ENCODE data around the gene TRANK1. TPM values are rescaled to one million over a fixed set of nuclear protein-coding genes. Genes with fewer than 3 reads are reported as not detected.

The TRANK1 gene
- total RNA-seq, 1 experiment from 2014 or later: 10.5 TPM

DNA sequence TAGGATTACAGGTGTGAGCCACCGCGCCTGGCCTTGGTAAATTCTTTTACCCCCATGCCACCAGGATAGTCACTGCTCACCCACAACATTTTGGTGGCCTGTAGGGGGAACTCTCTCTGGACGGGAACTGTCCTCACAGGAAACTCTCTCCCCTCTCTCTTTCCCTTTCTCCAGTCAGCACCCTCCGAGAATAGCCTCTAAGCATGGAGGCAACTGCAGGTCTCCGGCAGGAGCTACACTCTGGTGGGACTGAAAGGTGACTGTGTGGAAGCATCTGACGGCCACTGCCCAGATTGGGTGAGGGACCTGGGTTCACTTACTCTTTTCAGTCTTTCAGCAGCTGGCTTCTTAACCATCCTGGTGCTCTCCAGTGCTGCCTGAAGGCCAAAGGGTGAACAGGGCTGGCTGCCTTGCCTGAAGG, 21.3 kb downstream of the TRANK1 start (continued):
- TF ChIP-seq NR1H2 (CRISPR knock-in tag; IDR thresholded peaks at IDR 0.05) (no peak), NFYB (CRISPR knock-in tag; conservative IDR thresholded peaks at IDR 0.05; ENCODE audit: low read depth) (no peak), NFATC4 (CRISPR knock-in tag; IDR thresholded peaks at IDR 0.05) (no peak), CREM (CRISPR knock-in tag; IDR thresholded peaks at IDR 0.05) (no peak), TP53 (CRISPR knock-in tag; IDR thresholded peaks at IDR 0.05) (no peak), FOXK1 (CRISPR knock-in tag; IDR thresholded peaks at IDR 0.05) (no peak)
- TF ChIP-seq, protein P1, sequence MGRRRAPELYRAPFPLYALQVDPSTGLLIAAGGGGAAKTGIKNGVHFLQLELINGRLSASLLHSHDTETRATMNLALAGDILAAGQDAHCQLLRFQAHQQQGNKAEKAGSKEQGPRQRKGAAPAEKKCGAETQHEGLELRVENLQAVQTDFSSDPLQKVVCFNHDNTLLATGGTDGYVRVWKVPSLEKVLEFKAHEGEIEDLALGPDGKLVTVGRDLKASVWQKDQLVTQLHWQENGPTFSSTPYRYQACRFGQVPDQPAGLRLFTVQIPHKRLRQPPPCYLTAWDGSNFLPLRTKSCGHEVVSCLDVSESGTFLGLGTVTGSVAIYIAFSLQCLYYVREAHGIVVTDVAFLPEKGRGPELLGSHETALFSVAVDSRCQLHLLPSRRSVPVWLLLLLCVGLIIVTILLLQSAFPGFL (CRISPR knock-in tag; IDR thresholded peaks at IDR 0.05; ENCODE audit: borderline replicate concordance): no peak
- TF ChIP-seq, protein P2, sequence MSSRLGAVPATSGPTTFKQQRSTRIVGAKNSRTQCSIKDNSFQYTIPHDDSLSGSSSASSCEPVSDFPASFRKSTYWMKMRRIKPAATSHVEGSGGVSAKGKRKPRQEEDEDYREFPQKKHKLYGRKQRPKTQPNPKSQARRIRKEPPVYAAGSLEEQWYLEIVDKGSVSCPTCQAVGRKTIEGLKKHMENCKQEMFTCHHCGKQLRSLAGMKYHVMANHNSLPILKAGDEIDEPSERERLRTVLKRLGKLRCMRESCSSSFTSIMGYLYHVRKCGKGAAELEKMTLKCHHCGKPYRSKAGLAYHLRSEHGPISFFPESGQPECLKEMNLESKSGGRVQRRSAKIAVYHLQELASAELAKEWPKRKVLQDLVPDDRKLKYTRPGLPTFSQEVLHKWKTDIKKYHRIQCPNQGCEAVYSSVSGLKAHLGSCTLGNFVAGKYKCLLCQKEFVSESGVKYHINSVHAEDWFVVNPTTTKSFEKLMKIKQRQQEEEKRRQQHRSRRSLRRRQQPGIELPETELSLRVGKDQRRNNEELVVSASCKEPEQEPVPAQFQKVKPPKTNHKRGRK (CRISPR knock-in tag; IDR thresholded peaks at IDR 0.05; ENCODE audit: borderline replicate concordance): no peak

DNA sequence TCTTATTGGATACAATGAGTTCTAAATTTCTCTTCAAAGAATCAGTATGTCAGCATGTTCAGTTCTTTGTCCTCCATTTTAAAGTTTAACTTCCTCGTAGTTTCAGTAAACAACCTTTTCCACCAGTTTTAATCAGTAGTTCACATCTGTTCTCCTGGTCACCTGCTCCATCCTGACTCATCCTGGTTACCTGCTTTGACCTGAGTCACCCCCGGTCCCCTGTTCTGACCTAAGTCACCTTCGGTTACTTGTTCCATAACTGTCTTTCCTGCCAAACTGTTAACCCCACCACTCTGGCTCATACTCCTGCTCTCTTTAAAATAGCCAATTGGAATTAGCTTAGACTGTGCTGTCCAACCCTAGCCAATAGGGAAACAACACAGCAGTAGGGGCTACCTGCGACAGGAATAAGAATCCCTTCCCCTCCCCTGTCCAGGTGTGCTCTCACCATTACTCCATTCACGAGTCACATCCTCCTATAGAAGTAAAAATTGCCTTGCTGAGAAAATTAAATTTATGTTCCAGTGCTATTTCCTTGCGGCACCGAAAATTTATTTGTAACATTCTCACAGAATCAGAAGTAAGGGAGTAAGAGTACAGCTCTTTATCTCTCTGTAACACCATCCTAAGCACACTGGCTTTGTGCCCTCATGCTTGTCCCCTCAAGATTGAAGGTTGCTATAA, 23.8 kb downstream of the TRANK1 start:
- H3K36me3 Mint-ChIP-seq: peaks cover 14% of the 10 kb centered on the region
- peaks cover 22% of the 10 kb centered on the region for H3K9me3 Mint-ChIP-seq
- TF ChIP-seq, protein P3, sequence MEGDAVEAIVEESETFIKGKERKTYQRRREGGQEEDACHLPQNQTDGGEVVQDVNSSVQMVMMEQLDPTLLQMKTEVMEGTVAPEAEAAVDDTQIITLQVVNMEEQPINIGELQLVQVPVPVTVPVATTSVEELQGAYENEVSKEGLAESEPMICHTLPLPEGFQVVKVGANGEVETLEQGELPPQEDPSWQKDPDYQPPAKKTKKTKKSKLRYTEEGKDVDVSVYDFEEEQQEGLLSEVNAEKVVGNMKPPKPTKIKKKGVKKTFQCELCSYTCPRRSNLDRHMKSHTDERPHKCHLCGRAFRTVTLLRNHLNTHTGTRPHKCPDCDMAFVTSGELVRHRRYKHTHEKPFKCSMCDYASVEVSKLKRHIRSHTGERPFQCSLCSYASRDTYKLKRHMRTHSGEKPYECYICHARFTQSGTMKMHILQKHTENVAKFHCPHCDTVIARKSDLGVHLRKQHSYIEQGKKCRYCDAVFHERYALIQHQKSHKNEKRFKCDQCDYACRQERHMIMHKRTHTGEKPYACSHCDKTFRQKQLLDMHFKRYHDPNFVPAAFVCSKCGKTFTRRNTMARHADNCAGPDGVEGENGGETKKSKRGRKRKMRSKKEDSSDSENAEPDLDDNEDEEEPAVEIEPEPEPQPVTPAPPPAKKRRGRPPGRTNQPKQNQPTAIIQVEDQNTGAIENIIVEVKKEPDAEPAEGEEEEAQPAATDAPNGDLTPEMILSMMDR (IDR thresholded peaks at IDR 0.05): no peak
- TF ChIP-seq MYBL2 (CRISPR knock-in tag; IDR thresholded peaks at IDR 0.05) (no peak), ZNF219 (CRISPR knock-in tag; IDR thresholded peaks at IDR 0.05; ENCODE audit: borderline replicate concordance) (no peak), ZNF416 (CRISPR knock-in tag; IDR thresholded peaks at IDR 0.05) (no peak), HMGA2 (CRISPR knock-in tag; IDR thresholded peaks at IDR 0.05) (no peak), SMAD3 (CRISPR knock-in tag; IDR thresholded peaks at IDR 0.05; ENCODE audit: borderline replicate concordance) (no peak), NR1H2 (CRISPR knock-in tag; IDR thresholded peaks at IDR 0.05) (no peak), NFE2L1 (CRISPR knock-in tag; IDR thresholded peaks at IDR 0.05) (no peak)
- TF ChIP-seq, protein P4, sequence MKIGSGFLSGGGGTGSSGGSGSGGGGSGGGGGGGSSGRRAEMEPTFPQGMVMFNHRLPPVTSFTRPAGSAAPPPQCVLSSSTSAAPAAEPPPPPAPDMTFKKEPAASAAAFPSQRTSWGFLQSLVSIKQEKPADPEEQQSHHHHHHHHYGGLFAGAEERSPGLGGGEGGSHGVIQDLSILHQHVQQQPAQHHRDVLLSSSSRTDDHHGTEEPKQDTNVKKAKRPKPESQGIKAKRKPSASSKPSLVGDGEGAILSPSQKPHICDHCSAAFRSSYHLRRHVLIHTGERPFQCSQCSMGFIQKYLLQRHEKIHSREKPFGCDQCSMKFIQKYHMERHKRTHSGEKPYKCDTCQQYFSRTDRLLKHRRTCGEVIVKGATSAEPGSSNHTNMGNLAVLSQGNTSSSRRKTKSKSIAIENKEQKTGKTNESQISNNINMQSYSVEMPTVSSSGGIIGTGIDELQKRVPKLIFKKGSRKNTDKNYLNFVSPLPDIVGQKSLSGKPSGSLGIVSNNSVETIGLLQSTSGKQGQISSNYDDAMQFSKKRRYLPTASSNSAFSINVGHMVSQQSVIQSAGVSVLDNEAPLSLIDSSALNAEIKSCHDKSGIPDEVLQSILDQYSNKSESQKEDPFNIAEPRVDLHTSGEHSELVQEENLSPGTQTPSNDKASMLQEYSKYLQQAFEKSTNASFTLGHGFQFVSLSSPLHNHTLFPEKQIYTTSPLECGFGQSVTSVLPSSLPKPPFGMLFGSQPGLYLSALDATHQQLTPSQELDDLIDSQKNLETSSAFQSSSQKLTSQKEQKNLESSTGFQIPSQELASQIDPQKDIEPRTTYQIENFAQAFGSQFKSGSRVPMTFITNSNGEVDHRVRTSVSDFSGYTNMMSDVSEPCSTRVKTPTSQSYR (CRISPR knock-in tag; IDR thresholded peaks at IDR 0.05): no peak
- TF ChIP-seq, protein P5, sequence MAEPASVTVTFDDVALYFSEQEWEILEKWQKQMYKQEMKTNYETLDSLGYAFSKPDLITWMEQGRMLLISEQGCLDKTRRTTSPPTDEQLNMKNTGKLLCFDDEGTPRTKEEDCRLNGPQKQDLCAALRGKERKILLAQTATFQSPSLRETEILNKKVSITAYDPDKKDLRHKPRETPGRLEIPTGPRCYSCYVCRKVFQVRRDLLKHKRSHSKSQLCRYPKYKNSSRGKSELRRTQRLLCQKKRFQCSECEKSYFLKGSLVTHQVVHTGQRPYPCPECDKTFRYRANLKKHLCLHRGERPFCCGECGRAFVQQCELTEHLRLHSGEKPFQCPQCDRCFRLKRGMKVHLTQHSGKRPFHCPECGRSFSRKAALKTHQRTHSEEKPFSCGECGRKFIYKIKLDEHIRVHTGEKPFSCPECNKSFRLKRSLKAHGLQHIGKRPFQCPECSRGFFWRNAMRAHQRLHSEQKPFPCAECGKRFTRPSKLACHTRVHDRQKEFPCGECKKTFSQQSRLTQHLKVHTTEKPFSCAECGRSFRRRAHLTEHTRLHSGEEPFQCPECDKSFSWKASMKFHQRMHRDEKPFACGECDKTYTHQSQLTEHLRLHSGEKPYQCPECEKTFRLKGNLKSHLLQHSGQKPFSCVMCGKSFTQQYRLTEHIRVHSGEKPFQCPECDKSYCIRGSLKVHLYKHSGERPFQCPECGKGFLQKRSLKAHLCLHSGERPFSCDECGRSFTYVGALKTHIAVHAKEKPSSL (CRISPR knock-in tag; conservative IDR thresholded peaks at IDR 0.05): no peak
- ATAC-seq (no peak), DNase-seq (ENCODE audit: low spot score) (no peak)
- CTCF ChIA-PET: no interaction called here
- H3K4me3 Mint-ChIP-seq: no peak overlapping the region
- POLR2A ChIA-PET: no interaction called here
- no peak overlapping the region for H3K27ac Mint-ChIP-seq
- peaks cover 15% of the 10 kb centered on the region for H3K4me1 Mint-ChIP-seq
- no peaks in the 10 kb centered on the region; the same call in 1 of the 2 replicates for H3K27me3 Mint-ChIP-seq (ENCODE audit: low read depth)

All from WTC11 (cell line).